Umbilical cord (tissue), 2 donors: ENCODE results near the gene EPC2. TPM values are rescaled to one million over a fixed set of nuclear protein-coding genes. Genes with fewer than 3 reads are reported as not detected.
"Not testable (repeated sequence)": the region's sequence is repeated elsewhere in the genome, so short reads cannot be mapped to it uniquely, and the experiment has no call there.

Source experiments
- DNase-seq: peaks from one replicate; pipeline ENCODE4 v3.0.0-alpha.2; 2015; ENCODE audit warnings: low spot score
- total RNA-seq: library from RNA; depleted of rRNA; stranded (reverse); fragments of >200 nt; gene quantifications from one replicate; pipeline ENCODE4 v1.2.3, GENCODE V29; 2014; ENCODE audit warnings: low replicate concordance; ENCODE audit not compliant: insufficient read depth

EPC2 gene
- total RNA-seq, 1 donor from 2014 or later, result 38.8 TPM

- DNase-seq, result no peak
Measured at GRCh38 chr2:148642112-148642744, 2.3 kb upstream of the EPC2 start.

GRCh38 chr2:148642891-148643416 lies 1.6 kb upstream of the EPC2 start:
- peak; percentile 28 for DNase-seq

DNA sequence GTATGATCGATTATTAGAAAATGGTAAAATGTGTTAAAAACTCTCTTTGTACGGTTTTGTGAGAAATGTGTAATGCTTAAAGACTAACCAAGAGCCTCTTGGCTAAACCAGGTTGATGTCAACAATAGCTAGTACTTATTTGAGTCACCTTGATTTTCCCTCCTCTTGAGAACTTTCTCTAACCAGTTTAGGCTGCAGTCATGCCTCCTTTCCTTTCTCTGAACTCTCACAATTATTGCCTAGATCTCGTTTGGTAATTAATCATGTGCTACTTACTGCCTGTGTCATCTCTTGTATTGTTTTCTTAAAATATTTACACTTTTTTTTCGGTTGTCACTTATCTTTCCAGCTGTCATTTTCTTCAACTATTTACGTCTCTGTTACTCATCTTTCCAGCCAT lies 1.1 kb upstream of the EPC2 start:
- DNase-seq, result no peak

DNA sequence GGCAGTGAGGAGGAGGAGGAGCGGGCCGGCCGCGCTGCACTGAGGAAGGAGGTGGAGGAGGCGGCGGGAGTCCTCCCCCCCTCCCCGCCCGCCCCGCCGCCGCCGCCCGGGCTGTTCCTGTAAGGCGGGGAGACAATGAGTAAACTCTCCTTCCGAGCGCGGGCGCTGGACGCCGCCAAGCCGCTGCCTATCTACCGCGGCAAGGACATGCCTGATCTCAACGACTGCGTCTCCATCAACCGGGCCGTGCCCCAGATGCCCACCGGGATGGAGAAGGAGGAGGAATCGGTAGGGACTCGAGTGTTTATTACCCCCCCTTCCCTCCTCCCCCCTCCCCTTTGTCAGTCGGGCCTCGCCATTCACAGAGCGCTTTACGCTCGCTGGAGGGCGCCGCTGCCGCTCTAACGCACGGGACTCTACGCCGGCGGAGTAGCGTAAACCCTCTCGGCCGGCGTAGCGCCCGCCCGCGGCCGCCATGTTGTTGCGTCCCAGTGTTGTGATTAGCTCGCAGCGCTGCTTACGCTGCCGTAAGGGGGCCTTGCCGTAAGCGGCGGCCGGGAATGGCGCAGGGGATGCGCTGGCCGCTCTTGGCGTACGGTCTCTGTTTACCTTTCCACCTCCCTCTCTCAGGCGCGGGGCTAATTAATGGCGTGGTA lies 460 bp downstream of the EPC2 start:
- peak; percentile 98 for DNase-seq

DNA sequence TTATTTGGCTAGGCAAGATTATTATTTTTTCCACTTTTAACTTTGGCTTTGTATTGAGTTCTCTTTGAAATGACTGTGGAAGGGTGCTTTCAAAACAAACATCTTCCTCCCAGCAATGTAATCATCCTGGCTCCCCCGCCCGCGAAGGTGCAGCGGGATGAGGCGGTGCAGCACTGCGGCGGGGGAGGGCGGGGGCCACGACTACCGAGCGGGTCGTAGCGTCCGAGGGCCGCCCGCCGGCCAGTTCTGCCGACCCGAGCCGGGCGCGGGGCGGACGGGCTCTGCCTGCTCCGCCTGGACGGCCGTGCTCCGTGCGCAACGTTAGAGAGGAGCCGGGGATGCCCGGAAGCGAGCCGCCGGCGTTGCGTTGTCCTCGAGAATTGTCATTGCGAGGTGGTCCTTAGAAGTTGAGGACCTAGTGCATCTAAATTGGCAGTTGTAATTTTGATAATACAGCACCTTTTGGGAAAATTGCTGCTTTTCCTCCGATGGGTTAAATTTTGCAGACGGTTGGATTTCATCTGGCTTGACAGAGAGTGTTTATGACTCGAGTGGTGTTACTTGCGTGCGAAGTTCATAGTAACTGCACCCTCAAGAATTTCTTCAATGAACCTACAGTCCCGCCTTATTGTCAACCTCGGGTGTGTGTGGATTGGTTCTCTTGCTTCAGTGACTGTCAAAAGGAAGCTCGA lies 1.1 kb downstream of the EPC2 start:
- peak; percentile 84 for DNase-seq

DNA sequence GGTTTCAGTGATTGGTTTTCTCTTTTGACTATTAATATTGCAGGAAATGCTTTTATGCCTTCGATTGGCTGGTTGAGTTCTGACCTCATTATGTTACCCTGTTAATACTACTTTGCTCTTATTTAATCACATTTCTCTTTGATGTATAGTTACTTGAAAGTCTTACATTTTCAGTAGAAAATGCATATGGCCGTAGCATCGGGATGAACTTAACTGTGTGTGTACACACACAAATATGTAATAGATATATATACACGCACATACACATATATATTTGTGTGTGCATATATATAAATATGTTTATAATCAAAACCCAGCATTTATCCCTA lies 1.6 kb downstream of the EPC2 start:
- DNase-seq, result no peak

DNA sequence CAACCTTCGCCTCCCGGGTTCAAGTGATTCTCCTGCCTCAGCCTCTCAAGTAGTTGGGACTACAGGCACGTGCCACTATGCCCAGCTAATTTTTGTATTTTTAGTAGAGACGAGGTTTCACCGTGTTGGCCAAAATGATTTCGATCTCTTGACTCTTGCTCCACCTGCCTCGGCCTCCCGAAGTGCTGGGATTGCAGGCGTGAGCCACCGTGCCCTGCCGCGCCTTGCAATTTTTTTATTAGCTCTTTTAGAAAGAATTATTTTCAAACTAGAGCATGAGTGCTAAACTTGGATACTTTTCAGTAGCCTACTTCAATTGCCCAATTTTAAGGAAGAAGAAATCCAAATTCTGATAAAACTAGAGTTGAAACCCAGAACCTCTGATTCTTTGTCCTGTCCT lies 3.2 kb downstream of the EPC2 start:
- DNase-seq, result not testable (repeated sequence)

- no peak for DNase-seq
Measured at GRCh38 chr2:148649936-148650335, 5.4 kb downstream of the EPC2 start.

DNA sequence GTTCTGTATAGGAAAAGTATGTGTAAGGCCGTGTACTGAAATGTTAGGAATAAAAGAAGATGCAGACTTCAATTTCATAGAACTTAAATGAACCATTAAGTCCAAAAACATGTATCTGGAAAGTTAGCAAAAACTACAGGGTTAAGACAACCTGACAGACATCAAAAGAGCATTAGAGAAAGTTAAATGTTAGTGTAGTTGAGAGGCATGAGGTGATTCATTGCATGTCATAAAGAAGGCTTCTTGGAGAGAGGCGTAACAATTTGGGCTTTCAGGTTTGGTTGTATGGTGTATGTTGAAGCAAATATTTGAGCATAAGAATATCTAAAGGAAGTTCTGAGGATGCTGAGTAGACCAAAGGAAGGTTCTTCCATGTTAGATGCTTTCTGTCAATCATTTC lies 6.3 kb downstream of the EPC2 start:
- DNase-seq, result no peak

DNA sequence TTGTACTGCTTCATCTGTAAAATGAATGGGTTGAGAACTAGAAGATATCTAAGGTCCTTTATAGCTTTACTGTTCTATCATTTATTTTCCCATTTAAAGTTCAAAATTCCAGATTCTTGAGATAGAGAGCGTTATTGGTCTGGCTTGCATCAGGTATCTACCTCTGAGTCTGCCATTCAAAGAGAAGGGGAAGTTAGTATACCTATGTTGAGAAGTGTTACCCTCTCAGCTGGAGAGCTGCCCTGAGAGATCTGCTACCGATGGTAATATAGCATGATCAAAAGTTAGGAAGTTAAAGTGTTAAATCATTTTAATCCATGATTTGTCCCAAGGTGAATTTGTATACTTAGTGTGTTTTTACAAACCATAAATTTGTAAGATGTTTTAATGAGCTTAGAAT lies 7.4 kb downstream of the EPC2 start:
- no peak for DNase-seq

GRCh38 chr2:148653437-148653836 lies 8.9 kb downstream of the EPC2 start:
- DNase-seq, result peak; percentile 49

DNA sequence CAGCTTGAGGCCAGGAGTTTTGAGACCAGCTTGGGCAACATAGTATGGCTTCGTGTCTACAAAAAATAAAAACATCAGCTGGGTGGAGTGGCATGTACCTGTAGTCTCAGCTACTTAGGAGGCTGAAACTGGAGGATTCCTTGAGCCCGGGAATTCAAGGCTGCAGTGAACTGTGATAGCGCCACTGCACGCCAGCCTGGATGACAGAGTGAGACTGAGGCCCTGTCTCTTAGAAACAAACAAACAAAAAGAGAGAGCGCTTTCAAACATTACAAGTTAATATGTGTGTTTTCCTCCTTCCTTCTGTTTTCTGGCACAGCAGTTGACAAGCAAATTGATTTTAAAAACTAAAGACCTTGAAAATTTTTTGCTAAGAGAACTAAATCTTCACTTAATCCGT lies 9.9 kb downstream of the EPC2 start:
- DNase-seq, result no peak

DNA sequence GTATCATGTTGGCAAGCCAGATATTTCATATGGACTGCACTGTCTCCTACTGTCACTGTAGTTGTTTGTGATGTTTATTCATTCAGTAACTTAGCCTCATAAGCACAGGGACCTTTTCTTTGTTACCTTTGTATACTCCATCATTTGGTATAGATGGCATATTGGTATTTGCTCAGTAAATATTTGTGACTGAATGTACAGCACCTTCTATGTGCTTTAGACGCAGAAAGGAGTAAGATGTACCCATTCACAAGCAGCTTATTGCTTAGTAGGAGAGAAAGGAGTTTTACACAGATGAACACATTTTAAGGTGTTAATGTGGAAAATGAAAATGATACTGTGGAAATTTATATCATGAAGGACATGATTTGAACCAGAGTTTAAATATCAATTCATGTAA lies 12.0 kb downstream of the EPC2 start:
- DNase-seq, result no peak

DNA sequence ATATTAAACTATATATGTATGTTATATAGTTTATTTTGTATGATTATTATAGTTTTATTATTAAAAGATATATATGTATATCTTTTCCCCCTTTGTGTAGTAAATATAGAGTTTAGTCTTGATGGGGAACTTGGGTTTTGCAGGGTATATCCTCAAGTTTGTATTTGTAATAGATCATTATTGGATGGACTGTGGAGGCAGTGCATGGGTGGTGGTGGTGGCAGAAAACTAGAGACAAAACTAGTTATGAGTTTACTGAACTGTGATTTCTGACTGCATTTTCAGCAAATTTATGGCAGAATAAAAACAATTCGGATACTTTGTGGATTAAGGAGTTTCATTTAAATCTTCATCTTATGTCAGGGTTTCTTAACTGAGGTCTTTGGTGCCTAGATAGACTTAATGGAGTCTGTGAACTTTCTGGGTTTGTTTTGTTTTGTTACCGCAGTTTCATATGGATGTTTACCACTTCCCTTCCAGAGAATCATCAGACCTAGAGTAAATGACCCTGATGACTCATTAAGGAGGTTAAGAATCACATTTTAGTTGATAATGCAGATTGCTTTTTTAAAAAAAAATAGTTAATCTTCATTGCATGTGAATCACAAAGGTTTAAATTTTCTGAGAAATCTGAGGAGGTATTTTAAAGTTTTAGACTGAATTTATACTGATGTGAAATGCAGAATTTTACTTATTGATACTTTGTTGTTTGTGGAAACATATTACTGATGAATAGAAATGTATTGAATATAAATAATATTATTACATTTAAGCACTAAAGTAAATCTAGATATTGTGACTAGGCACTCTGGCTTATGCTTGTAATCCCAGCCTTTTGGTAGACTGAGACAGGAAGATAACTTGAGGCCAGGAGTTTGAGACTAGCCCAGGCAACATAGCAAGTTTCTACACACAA lies 14.5 kb downstream of the EPC2 start:
- no peak for DNase-seq

GRCh38 chr2:148660999-148661398 lies 16.4 kb downstream of the EPC2 start:
- DNase-seq, result no peak

GRCh38 chr2:148662332-148662731 lies 17.8 kb downstream of the EPC2 start:
- DNase-seq, result not testable (repeated sequence)

- DNase-seq, result no peak
Measured at GRCh38 chr2:148664229-148664628, 19.7 kb downstream of the EPC2 start.

DNA sequence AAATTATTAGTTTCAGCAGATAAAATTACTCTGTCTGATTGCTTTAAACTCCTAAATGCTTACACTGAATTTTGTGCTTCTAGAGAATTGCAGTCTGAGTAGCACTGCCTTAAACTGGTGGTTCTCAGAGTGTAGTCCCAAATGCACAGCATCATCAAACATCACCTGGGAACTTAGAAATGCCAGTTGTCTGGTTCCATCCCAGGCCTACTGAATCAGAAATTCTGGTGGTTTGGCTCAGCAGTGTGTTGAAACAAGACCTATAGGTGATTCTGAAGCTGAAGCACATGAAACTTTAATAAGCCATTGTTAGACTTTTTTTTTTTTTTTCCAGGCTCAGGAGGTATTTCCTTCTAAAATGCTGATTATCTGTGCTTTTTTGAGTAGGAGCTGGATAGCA lies 22.0 kb downstream of the EPC2 start:
- no peak for DNase-seq

GRCh38 chr2:148667113-148667836 lies 22.7 kb downstream of the EPC2 start:
- no peak for DNase-seq

DNA sequence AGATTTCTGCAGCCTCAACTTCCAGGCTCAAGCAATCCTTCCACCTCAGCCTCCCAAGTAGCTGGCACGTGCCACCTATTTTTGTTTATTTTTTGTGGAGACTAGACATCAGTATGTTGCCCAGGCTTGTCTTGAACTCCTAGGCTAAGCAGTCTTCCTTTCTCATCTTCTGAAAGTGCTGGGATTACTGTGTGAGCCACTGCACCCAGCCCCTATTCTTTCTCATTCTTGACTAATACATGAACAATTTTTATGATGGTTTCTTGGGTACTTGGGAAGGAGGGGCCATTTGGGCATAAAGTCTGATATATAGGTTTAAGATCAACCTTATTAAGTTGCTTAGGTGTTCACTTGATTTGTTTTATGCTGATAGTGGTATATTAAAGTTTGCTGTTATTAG lies 26.2 kb downstream of the EPC2 start:
- DNase-seq, result no peak
